Fibroblast of villous mesenchyme (primary cell): ENCODE measurements around the gene KCNK1. TPM values are rescaled to one million over a fixed set of nuclear protein-coding genes. Genes with fewer than 3 reads are reported as not detected.
A peak's percentile ranks its signal among the peaks of the same experiment; 100 is the strongest.
"Not testable (repeated sequence)": the region's sequence is repeated elsewhere in the genome, so short reads cannot be mapped to it uniquely, and the experiment has no call there.

Experiments
- DNase-seq: peaks from one replicate; pipeline ENCODE4 v3.0.0-alpha.2; 2010; ENCODE audit warnings: low read depth
- H3K4me3 ChIP-seq: 2 replicates; pipeline ENCODE4 v1.5.1; 2011; ENCODE audit warnings: low read depth, mild to moderate bottlenecking, low read length
- CTCF ChIP-seq: IDR thresholded peaks from 2 replicates; pipeline ENCODE4 v1.5.1; 2012; ENCODE audit warnings: low read depth, mild to moderate bottlenecking, low read length; ENCODE audit not compliant: insufficient read depth
- total RNA-seq: library from RNA; depleted of rRNA; stranded (reverse); fragments of >200 nt; gene quantifications from 2 replicates; pipeline ENCODE4 v1.2.3, GENCODE V29; 2012

Gene KCNK1
- total RNA-seq, 1 donor = 4.3 TPM

- peak; percentile 45 for DNase-seq
- no peak for TF ChIP-seq CTCF
- peak overlapping the region; percentile 64 for H3K4me3 ChIP-seq
Observed at GRCh38 chr1:233614173-233614742, 352 bp downstream of the KCNK1 start.

DNA sequence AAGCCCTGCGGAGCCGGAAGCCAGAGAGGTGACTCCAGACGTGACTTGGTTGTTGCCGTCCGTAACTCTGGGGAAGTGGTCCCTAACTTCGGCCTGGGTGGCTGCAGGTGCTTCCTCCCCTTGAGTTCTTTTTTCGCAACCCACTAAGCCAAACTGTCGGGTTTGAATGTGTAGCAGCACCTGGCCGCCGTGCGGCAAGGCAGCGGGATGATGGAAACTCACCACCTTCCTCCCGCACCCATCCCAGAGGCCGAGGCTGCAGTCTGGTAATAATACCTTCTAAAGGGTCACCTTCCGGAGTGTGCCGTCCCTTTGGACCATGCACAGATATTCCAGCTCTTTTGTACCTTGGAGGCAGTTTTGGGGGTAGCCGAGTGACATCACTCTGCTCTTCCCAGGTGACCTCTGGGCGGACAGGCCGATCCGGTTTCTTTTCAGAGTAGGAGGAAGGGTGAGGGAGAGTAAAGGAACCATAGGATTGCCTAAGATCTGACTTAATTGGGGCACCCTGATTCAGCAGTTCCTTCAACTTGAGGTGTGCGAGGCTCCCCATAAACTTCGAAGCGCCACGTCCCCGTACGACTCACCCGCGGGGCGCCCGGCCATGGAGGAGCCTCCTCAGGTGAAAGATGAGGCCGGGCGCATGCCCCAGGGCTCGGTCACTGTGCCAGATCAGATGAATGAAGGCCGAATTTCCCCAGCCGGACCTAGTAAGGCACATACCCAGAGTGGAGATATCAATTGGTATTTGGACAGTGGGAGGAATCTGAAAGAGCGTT is 1.0 kb downstream of the KCNK1 start:
- no peak for TF ChIP-seq CTCF
- H3K4me3 ChIP-seq = peak overlapping the region; percentile 64
- DNase-seq = no peak

GRCh38 chr1:233615571-233615970 is 1.7 kb downstream of the KCNK1 start:
- TF ChIP-seq CTCF = no peak
- H3K4me3 ChIP-seq = no peak overlapping the region
- DNase-seq = no peak

- no peak for TF ChIP-seq CTCF
- DNase-seq = no peak
- H3K4me3 ChIP-seq = no peak overlapping the region
Observed at GRCh38 chr1:233617025-233617424, 3.1 kb downstream of the KCNK1 start.

DNA sequence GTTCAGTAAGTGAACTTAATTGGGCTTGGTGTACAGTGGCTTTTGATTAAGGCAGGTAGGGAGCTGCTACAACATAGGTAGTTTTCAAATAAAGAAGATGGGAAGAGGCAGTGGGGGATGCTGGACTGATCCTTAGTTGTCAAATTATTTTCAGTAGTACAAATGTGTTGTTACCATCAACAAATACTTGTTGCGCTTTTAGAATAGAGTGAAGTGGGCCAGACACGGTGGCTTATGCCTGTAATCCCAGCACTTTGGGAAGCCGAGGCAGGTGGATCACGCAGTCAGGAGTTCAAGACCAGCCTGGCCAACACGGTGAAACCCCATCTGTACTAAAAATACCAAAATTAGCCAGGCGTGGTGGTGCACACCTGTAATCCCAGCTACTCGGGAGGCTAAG is 5.5 kb downstream of the KCNK1 start:
- DNase-seq, H3K4me3 ChIP-seq: not testable (repeated sequence)

- no peak overlapping the region for H3K4me3 ChIP-seq
- DNase-seq = no peak
- no peak for TF ChIP-seq CTCF
Observed at GRCh38 chr1:233620065-233620464, 6.2 kb downstream of the KCNK1 start.

DNA sequence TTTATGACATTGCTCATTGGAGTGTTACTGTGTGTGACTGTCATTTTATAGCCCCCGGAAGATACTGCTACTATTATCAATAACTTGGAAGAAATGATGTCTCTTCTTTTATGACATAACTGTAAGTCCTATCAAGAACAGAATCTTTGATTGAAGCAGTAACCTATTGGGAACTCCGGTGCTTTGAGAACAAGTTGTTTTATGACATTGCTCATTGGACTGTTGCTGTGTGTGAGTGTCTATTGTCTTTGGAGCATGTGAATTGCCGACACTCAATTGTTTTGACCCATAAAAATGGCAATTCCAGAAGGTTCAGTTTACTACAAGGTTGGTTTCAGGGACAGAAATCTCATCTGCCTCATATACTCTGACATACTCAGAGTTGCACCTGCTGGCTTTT is 8.0 kb downstream of the KCNK1 start:
- DNase-seq = no peak
- no peak overlapping the region for H3K4me3 ChIP-seq
- TF ChIP-seq CTCF = no peak
